Endothelial cell of umbilical vein (primary cell): Measurements from ENCODE around the gene INO80D. TPM values are rescaled to one million over a fixed set of nuclear protein-coding genes. Genes with fewer than 3 reads are reported as not detected.

Experiments used
- BruUV-seq: library from RNA; stranded (reverse); fragments of 400-500 nt; replicated peaks from 2 replicates; lab custom pipeline; 2021; lab: Mats Ljungman, UMichigan
- CTCF ChIA-PET: fragments of 300-600, 350-600 bp; sonication (Branson Sonifier 250); formaldehyde crosslinking; loops from one replicate; lab custom pipeline; 2021; ENCODE audit warnings: antibody characterized with exemption, inconsistent platforms; lab: Charles Lee
- POLR2A ChIA-PET: fragments of 300-600, 350-600 bp; sonication (Branson Sonifier 250); formaldehyde crosslinking; loops from one replicate; lab custom pipeline; 2021; ENCODE audit warnings: antibody characterized with exemption, inconsistent platforms; lab: Charles Lee
- DNase-seq: peaks from one replicate; pipeline ENCODE4 v3.0.0-alpha.2; 2011; ENCODE audit warnings: low read depth, low spot score
- FAIRE-seq: peaks from 2 replicates; lab custom pipeline; 2011; peaks lifted over from hg19 to GRCh38; lab: Jason Lieb, UNC
- H2AFZ ChIP-seq: 2 replicates; pipeline ENCODE4 v1.6.0; 2012; ENCODE audit warnings: low read depth, low read length, control low read depth, inconsistent platforms
- H3K27ac ChIP-seq: 2 replicates; pipeline ENCODE4 v1.5.1; 2011; ENCODE audit warnings: low read depth, mild to moderate bottlenecking, control low read depth, low read length, moderate library complexity; ENCODE audit not compliant: insufficient read depth
- H3K27me3 ChIP-seq, 2 experiments: 2 replicates each; pipeline versions ENCODE4 v1.6.0 to v1.6.1; 2011; ENCODE audit warnings: low read length in 2 of 2, mixed read lengths in 1 of 2; ENCODE audit not compliant: control insufficient read depth in 2 of 2, insufficient read depth in 2 of 2
- H3K36me3 ChIP-seq, 2 experiments: 2 replicates in 1 of 2; 3 replicates in 1 of 2; pipeline ENCODE4 v1.5.1; 2011; ENCODE audit warnings: low read length in 2 of 2, mild to moderate bottlenecking in 1 of 2, moderate library complexity in 1 of 2; ENCODE audit not compliant: control insufficient read depth in 2 of 2, insufficient read depth in 2 of 2; ENCODE audit errors: extremely low read depth in 1 of 2
- H3K4me1 ChIP-seq: 3 replicates; pipeline ENCODE4 v1.5.1; 2011; ENCODE audit warnings: mild to moderate bottlenecking, low read length; ENCODE audit not compliant: control insufficient read depth, insufficient read depth; ENCODE audit errors: extremely low read depth
- H3K4me2 ChIP-seq: 2 replicates; pipeline ENCODE4 v1.6.1; 2011; ENCODE audit warnings: low read length, control low read depth, mixed read lengths; ENCODE audit not compliant: insufficient read depth
- H3K4me3 ChIP-seq, 3 experiments: fragments of 200-600 bp in 1 of 3; sonication (generic), shearing (Covaris generic) in 1 of 3; replicated peaks in 1 of 3; 2 replicates each; pipeline ENCODE4 v1.5.1; 2011 to 2016; ENCODE audit warnings: control low read depth in 3 of 3, low read length in 3 of 3, mild to moderate bottlenecking in 2 of 3, inconsistent platforms in 1 of 3, low read depth in 1 of 3, moderate library complexity in 1 of 3; ENCODE audit not compliant: insufficient read depth in 1 of 3
- H3K79me2 ChIP-seq: 2 replicates; pipeline ENCODE4 v1.6.0; 2012; ENCODE audit warnings: low read length, inconsistent platforms; ENCODE audit not compliant: control insufficient read depth, insufficient read depth
- H3K9ac ChIP-seq: replicated peaks from 2 replicates; pipeline ENCODE3; 2011; ENCODE audit warnings: low read length, control low read depth; ENCODE audit not compliant: insufficient read depth; ENCODE audit errors: extremely low read depth
- H3K9me1 ChIP-seq: replicated peaks from 3 replicates; pipeline ENCODE4 v1.6.0; 2011; ENCODE audit warnings: mild to moderate bottlenecking, low read length; ENCODE audit not compliant: control insufficient read depth, insufficient read depth; ENCODE audit errors: extremely low read depth
- H3K9me3 ChIP-seq: replicated peaks from 2 replicates; pipeline ENCODE4 v1.5.1; 2012; ENCODE audit warnings: low read length, inconsistent platforms; ENCODE audit not compliant: control insufficient read depth, insufficient read depth
- H4K20me1 ChIP-seq: replicated peaks from 2 replicates; pipeline ENCODE3; 2011; ENCODE audit warnings: mild to moderate bottlenecking, low read length; ENCODE audit not compliant: control insufficient read depth, insufficient read depth; ENCODE audit errors: extremely low read depth
- CTCF ChIP-seq, 2 donors: IDR thresholded peaks; 1 replicate in 1 of 2; 2 replicates in 1 of 2; pipeline ENCODE4 v1.5.1; 2011; ENCODE audit warnings: low read length in 2 of 2, mild to moderate bottlenecking in 2 of 2, moderate library complexity in 2 of 2, control low read depth in 1 of 2, inconsistent platforms in 1 of 2, low read depth in 1 of 2; ENCODE audit not compliant: insufficient read depth in 1 of 2; ENCODE audit errors: extremely low read depth in 1 of 2
- EZH2 ChIP-seq: IDR thresholded peaks from 2 replicates; pipeline ENCODE4 v1.6.1; 2012; ENCODE audit warnings: borderline replicate concordance, low read depth, mild to moderate bottlenecking, moderate library complexity, low read length, inconsistent platforms; ENCODE audit not compliant: severe bottlenecking
- FOS ChIP-seq: IDR thresholded peaks from 2 replicates; pipeline ENCODE4 v1.6.1; 2011; ENCODE audit warnings: mild to moderate bottlenecking, low read length, moderate library complexity, borderline replicate concordance; ENCODE audit not compliant: insufficient read depth
- GATA2 ChIP-seq: IDR thresholded peaks from 2 replicates; pipeline ENCODE4 v1.7.0; 2011; ENCODE audit warnings: low read depth, mild to moderate bottlenecking, moderate library complexity, mixed read lengths, low read length; ENCODE audit not compliant: insufficient read length, insufficient read depth
- JUN ChIP-seq: IDR thresholded peaks from 2 replicates; pipeline ENCODE4 v1.6.1; 2011; ENCODE audit warnings: borderline replicate concordance, low read depth; ENCODE audit not compliant: insufficient read length, insufficient read depth
- MYC ChIP-seq: IDR thresholded peaks from one replicate; pipeline ENCODE4 v1.6.1; 2011; ENCODE audit warnings: mild to moderate bottlenecking, low read depth, low read length
- POLR2A ChIP-seq: IDR thresholded peaks from 2 replicates; pipeline ENCODE4 v1.6.1; 2012; ENCODE audit warnings: low read depth, mild to moderate bottlenecking, control low read depth, low read length
- POLR2AphosphoS5 ChIP-seq: IDR thresholded peaks from 2 replicates; pipeline ENCODE4 v1.6.1; 2012; ENCODE audit warnings: low read depth, mild to moderate bottlenecking, control low read depth, low read length, moderate library complexity; ENCODE audit not compliant: insufficient read depth
- dilution Hi-C: fragments of 300-500 bp; cut with MboI; formaldehyde crosslinking; loops from one replicate; pipeline ENCODE4 v1.15.0; 2019; ENCODE audit warnings: low sequenced_read_pairs; ENCODE audit not compliant: extremely low pct_ligation_motif_present
- intact Hi-C: fragments of 100-400 bp; cut with micrococcal nuclease; formaldehyde crosslinking; loops from one replicate; pipeline ENCODE4 v1.10.0; 2022
- polyA plus RNA-seq, 4 experiments: library from polyadenylated mRNA; depleted of rRNA in 3 of 4; stranded (reverse) in 3 of 4; unstranded in 1 of 4; fragments of >200 nt; gene quantifications; 2 replicates each; pipeline versions ENCODE4 v1.2.1 to v1.2.3, GENCODE V29; 2011 to 2012; ENCODE audit warnings: missing spikeins in 1 of 4
- total RNA-seq: library from RNA; stranded (reverse); gene quantifications from 2 replicates; pipeline ENCODE4 v1.2.3, GENCODE V29; 2021

Gene INO80D
- total and polyA plus RNA-seq, 2 donors (not counting 3 experiments of a cell fraction or from before 2014, with no cell fraction given) = 2.9 to 20.3 TPM

GRCh38 chr2:206069417-206069816, 16.6 kb downstream of the INO80D start:
- Histone ChIP-seq H3K79me2 (peaks cover 48% of the 10 kb centered on the region), H3K9ac (no peak overlapping the region), H3K4me3 (no peak overlapping the region), H2AFZ (no peak overlapping the region), H3K27ac (no peak overlapping the region), H3K4me1 (no peaks in the 10 kb centered on the region), H3K4me2 (no peak overlapping the region), H3K9me3 (no peaks in the 10 kb centered on the region), H4K20me1 (no peaks in the 10 kb centered on the region), H3K27me3 (no peaks in the 10 kb centered on the region), H3K36me3 (no peaks in the 10 kb centered on the region), H3K9me1 (no peaks in the 10 kb centered on the region)
- CTCF ChIA-PET = interaction anchor here (1.7 kb wide), 1 partner anchor 27 kb away, joined by 5 read pairs; no protein-coding TSS in a partner anchor
- DNase-seq (no peak), FAIRE-seq (no peak)
- intact Hi-C loops (no loop called here), dilution Hi-C loops (no loop called here)
- TF ChIP-seq POLR2A (no peak), GATA2 (no peak), EZH2 (no peak), POLR2AphosphoS5 (no peak), FOS (no peak), JUN (no peak), CTCF (IDR thresholded peaks at IDR 0.05; ENCODE audit: extremely low read depth in 1 of 2, insufficient read depth in 1 of 2, low read depth in 1 of 2, low read length in 2 of 2) (no peak), MYC (no peak)
- POLR2A ChIA-PET = no interaction called here
- BruUV-seq = no TSS peak
